Liver (tissue), 9 donors: ENCODE measurements around the gene CACNA1H. TPM values are rescaled to one million over a fixed set of nuclear protein-coding genes. Genes with fewer than 3 reads are reported as not detected.
A peak's percentile ranks its signal among the peaks of the same experiment; 100 is the strongest.
"Not testable (repeated sequence)": the region's sequence is repeated elsewhere in the genome, so short reads cannot be mapped to it uniquely, and the experiment has no call there.

Experiments
- DNase-seq: peaks from one replicate; pipeline ENCODE4 v3.0.0-alpha.2; 2017; ENCODE audit warnings: low spot score
- H3K27ac ChIP-seq, 2 donors: one replicate each; pipeline ENCODE4 v1.7.0; 2013; ENCODE audit warnings: inconsistent platforms in 2 of 2, low read length in 2 of 2, control low read depth in 1 of 2, low read depth in 1 of 2, mild to moderate bottlenecking in 1 of 2
- H3K27me3 ChIP-seq, 4 donors: one replicate each; pipeline versions ENCODE4 v1.6.1 to v1.7.0; 2013; ENCODE audit warnings: low read length in 3 of 4, inconsistent platforms in 1 of 4, mild to moderate bottlenecking in 1 of 4, moderate library complexity in 1 of 4; ENCODE audit not compliant: control insufficient read depth in 4 of 4, insufficient read depth in 4 of 4
- H3K36me3 ChIP-seq, 4 donors: one replicate each; pipeline versions ENCODE4 v1.6.1 to v1.7.0; 2013; ENCODE audit warnings: low read length in 3 of 4, mild to moderate bottlenecking in 3 of 4, low read depth in 1 of 4, moderate library complexity in 1 of 4; ENCODE audit not compliant: control insufficient read depth in 4 of 4, insufficient read depth in 3 of 4
- H3K4me1 ChIP-seq, 4 donors: one replicate each; pipeline versions ENCODE4 v1.6.1 to v1.7.0; 2013; ENCODE audit warnings: low read length in 3 of 4, mild to moderate bottlenecking in 3 of 4, moderate library complexity in 1 of 4; ENCODE audit not compliant: control insufficient read depth in 4 of 4, insufficient read depth in 4 of 4
- H3K4me3 ChIP-seq, 3 donors: one replicate each; pipeline versions ENCODE4 v1.6.1 to v1.7.0; 2013; ENCODE audit warnings: low read length in 3 of 3, control low read depth in 1 of 3, low read depth in 1 of 3, mild to moderate bottlenecking in 1 of 3
- H3K9ac ChIP-seq, 2 donors: one replicate each; pipeline ENCODE4 v1.7.0; 2013; ENCODE audit warnings: low read length in 2 of 2, mild to moderate bottlenecking in 2 of 2, moderate library complexity in 2 of 2, control low read depth in 1 of 2, low read depth in 1 of 2
- H3K9me3 ChIP-seq, 4 donors: one replicate each; pipeline versions ENCODE4 v1.6.1 to v1.7.0; 2013; ENCODE audit warnings: low read length in 3 of 4; ENCODE audit not compliant: control insufficient read depth in 4 of 4
- ATF3 ChIP-seq: IDR thresholded peaks from 2 replicates; pipeline ENCODE4 v1.6.1; 2016; ENCODE audit warnings: antibody characterized with exemption
- EGR1 ChIP-seq, 2 donors: IDR thresholded peaks; 2 replicates each; pipeline ENCODE4 v1.6.1; 2016 to 2018; ENCODE audit warnings: antibody characterized with exemption in 2 of 2, low read depth in 2 of 2
- FOXA2 ChIP-seq: IDR thresholded peaks from 2 replicates; pipeline ENCODE4 v1.6.1; 2016; ENCODE audit warnings: antibody characterized with exemption
- GABPA ChIP-seq, 2 donors: IDR thresholded peaks in 1 of 2; conservative IDR thresholded peaks in 1 of 2; 2 replicates each; pipeline ENCODE4 v1.6.1; 2016; ENCODE audit warnings: antibody characterized with exemption in 2 of 2, mild to moderate bottlenecking in 1 of 2, moderate library complexity in 1 of 2
- HNF4A ChIP-seq, 2 donors: conservative IDR thresholded peaks; 2 replicates each; pipeline ENCODE4 v1.6.1; 2016; ENCODE audit warnings: antibody characterized with exemption in 2 of 2, mild to moderate bottlenecking in 2 of 2
- JUND ChIP-seq, 2 donors: IDR thresholded peaks; 2 replicates each; pipeline ENCODE4 v1.6.1; 2016; ENCODE audit warnings: antibody characterized with exemption in 2 of 2
- NR2F2 ChIP-seq: IDR thresholded peaks from 2 replicates; pipeline ENCODE4 v1.6.1; 2016; ENCODE audit warnings: antibody characterized with exemption
- RAD21 ChIP-seq, 2 donors: IDR thresholded peaks; 2 replicates each; pipeline ENCODE4 v1.6.1; 2016; ENCODE audit warnings: antibody characterized with exemption in 2 of 2, mild to moderate bottlenecking in 2 of 2
- REST ChIP-seq: IDR thresholded peaks from 2 replicates; pipeline ENCODE4 v1.6.1; 2016; ENCODE audit warnings: antibody characterized with exemption, mild to moderate bottlenecking
- SP1 ChIP-seq: IDR thresholded peaks from 2 replicates; pipeline ENCODE4 v1.6.1; 2018; ENCODE audit warnings: antibody characterized with exemption, mild to moderate bottlenecking
- TAF1 ChIP-seq: conservative IDR thresholded peaks from 2 replicates; pipeline ENCODE4 v1.6.1; 2016; ENCODE audit warnings: antibody characterized with exemption, mild to moderate bottlenecking
- YY1 ChIP-seq: IDR thresholded peaks from 2 replicates; pipeline ENCODE4 v1.6.1; 2016; ENCODE audit warnings: antibody characterized with exemption, mild to moderate bottlenecking
- ZBTB33 ChIP-seq: IDR thresholded peaks from 2 replicates; pipeline ENCODE4 v1.6.1; 2016; ENCODE audit warnings: antibody characterized with exemption
- WGBS: extraction: QIAGEN DNeasy Blood & Tissue Kit; methylation state at CpG from one replicate; pipeline ENCODE4 v1.1.7; 2013; 5-methylcytosine and 5-hydroxymethylcytosine counted together
- polyA plus RNA-seq, 2 donors: library from polyadenylated mRNA; stranded (reverse) in 1 of 2; unstranded in 1 of 2; fragments of 200-250 nt in 1 of 2; fragments of >200 nt in 1 of 2; fragmentation: Nextera tagmentation in 1 of 2; extraction: Ambion mirVana in 1 of 2; gene quantifications; one replicate each; pipeline versions ENCODE4 v1.2.1 to v1.2.3, GENCODE V29; 2013 to 2015
- total RNA-seq, 2 donors: library from RNA; depleted of rRNA; stranded (reverse); fragments of >200 nt; gene quantifications; one replicate each; pipeline ENCODE4 v1.2.3, GENCODE V29; 2014
- donor health status: healthy.
- donor health status: healthy.
- donor health status: healthy.
- donor health status: healthy.
- donor health status: healthy.

The CACNA1H gene
- total and polyA plus RNA-seq, 4 donors = 0.21 to 8.5 (median 6.1) TPM

- Histone ChIP-seq H3K36me3 (peaks cover 0 to 2% (median 0%) of the 10 kb centered on the region in 4 donors), H3K27ac (no peak overlapping the region), H3K9ac (no peak overlapping the region), H3K9me3 (no peaks in the 10 kb centered on the region), H3K27me3 (no peaks in the 10 kb centered on the region), H3K4me3 (no peak overlapping the region), H3K4me1 (peaks cover 26 to 57% (median 44%) of the 10 kb centered on the region in 4 donors)
- TF ChIP-seq YY1 (no peak), REST (peak; percentile 100)
- 63% methylated on average over 32 of the region's 32 CpGs for WGBS
- peak; percentile 56 for DNase-seq
These were observed 35.7 kb downstream of the CACNA1H start for GRCh38 chr16:1188432-1189189.

- Histone ChIP-seq H3K4me1 (peaks cover 28 to 57% (median 43%) of the 10 kb centered on the region in 4 donors), H3K27ac (no peak overlapping the region), H3K27me3 (no peaks in the 10 kb centered on the region), H3K36me3 (peaks cover 0 to 2% (median 0%) of the 10 kb centered on the region in 4 donors), H3K4me3 (no peak overlapping the region), H3K9ac (no peak overlapping the region), H3K9me3 (no peaks in the 10 kb centered on the region)
- DNase-seq = no peak
- TF ChIP-seq ZBTB33 (no peak), YY1 (no peak), SP1 (no peak), TAF1 (no peak), FOXA2 (no peak), REST (no peak), RAD21 (IDR thresholded peaks at IDR 0.05) (no peak), JUND (IDR thresholded peaks at IDR 0.05) (no peak), GABPA (IDR thresholded peaks at IDR 0.05 in 1 of 2, conservative IDR thresholded peaks at IDR 0.05 in 1 of 2) (no peak), EGR1 (IDR thresholded peaks at IDR 0.05; ENCODE audit: low read depth in 2 of 2) (no peak), NR2F2 (no peak), ATF3 (no peak), HNF4A (conservative IDR thresholded peaks at IDR 0.05) (no peak)
- 77% methylated on average over 7 of the region's 7 CpGs for WGBS
These were observed 36.5 kb downstream of the CACNA1H start for GRCh38 chr16:1189455-1189854.

- 68% methylated on average over 11 of the region's 11 CpGs for WGBS
- H3K27me3 ChIP-seq, DNase-seq, H3K27ac ChIP-seq, H3K4me3 ChIP-seq, H3K9ac ChIP-seq, H3K36me3 ChIP-seq, H3K9me3 ChIP-seq: not testable (repeated sequence)
- H3K4me1 ChIP-seq = peaks cover 30 to 52% (median 40%) of the 10 kb centered on the region in 4 donors
These were observed 37.9 kb downstream of the CACNA1H start for GRCh38 chr16:1190789-1191188.
